ENCODE results near the gene LMF2. TPM values are rescaled to one million over a fixed set of nuclear protein-coding genes. Genes with fewer than 3 reads are reported as not detected.

LMF2 gene
- total RNA-seq, 3 donors from 2014 or later (not counting 1 experiment from before 2014, with no cell fraction given) = 114 to 129 (median 122) TPM

DNA sequence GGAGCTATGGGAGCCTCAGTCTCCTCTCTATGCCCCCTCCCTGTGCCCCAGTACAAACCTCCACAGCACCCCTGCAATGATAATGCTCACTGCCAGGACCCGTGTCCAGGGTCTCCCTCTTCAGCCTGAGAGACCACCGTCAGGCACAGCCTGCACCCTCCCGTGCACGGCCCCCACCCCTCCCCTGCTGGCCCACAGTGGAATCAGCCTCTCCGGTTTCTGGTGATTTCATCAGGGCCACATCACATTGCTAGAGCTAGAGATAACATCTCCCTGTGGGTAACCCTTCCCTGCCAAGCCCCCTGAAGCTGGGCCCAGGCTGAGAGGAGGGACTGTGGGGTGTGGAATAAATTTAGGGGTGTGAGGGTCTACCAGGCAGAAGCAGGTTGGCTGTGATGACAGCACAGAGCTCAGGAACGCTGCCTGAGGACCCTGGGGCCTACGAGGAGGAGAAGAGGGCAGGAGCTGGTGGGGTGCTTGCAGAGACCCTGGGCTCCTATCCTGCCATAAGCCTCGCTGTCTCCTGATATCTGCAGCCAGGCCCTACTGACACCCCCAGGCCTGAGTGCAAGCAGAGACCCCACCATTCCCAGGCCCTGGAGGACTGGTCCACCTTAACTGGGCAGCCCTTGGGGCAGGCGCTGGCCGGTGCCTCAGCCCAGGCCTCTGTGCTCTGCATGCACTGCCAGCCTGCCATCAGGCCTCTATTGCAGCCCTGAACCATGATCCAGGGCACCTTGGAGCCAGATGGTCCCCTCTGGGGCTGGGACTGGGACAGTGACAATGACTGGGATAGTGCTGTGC, 38.2 kb upstream of the LMF2 start, which contains the start of gene KLHDC7B:
TSS of gene KLHDC7B (plus strand) at position 378 of the 804 bp plus-strand sequence. CDS start at position 723, 345 bp downstream.
- no peaks in the 10 kb centered on the region for H3K9me3 ChIP-seq (ENCODE audit: control insufficient read depth, insufficient read depth, low read length)
- no peaks in the 10 kb centered on the region for H3K9me3 Mint-ChIP-seq
- H3K4me3 Mint-ChIP-seq = peak within 1 kb of the TSS; percentile 74
- H3K4me3 ChIP-seq (ENCODE audit: low read length) = peak within 1 kb of the TSS; percentile 30
- H3K27me3 Mint-ChIP-seq (ENCODE audit: low read depth in 2 of 2) = no peaks in the 10 kb centered on the region
- no peaks in the 10 kb centered on the region for H3K36me3 Mint-ChIP-seq
- 59% methylated on average over 10 of the region's 10 CpGs for WGBS (ENCODE audit: insufficient coverage)
- H3K4me1 Mint-ChIP-seq = peaks cover 13 to 53% of the 10 kb centered on the region in 2 donors
- H3K27ac ChIP-seq (ENCODE audit: low read length) = peak within 1 kb of the TSS; percentile 89
- H3K27me3 ChIP-seq (ENCODE audit: control insufficient read depth, insufficient read depth, low read length) = no peaks in the 10 kb centered on the region
- peaks cover 60% of the 10 kb centered on the region for H3K4me1 ChIP-seq (ENCODE audit: control insufficient read depth, insufficient read depth, low read length)
- TF ChIP-seq, protein P1, sequence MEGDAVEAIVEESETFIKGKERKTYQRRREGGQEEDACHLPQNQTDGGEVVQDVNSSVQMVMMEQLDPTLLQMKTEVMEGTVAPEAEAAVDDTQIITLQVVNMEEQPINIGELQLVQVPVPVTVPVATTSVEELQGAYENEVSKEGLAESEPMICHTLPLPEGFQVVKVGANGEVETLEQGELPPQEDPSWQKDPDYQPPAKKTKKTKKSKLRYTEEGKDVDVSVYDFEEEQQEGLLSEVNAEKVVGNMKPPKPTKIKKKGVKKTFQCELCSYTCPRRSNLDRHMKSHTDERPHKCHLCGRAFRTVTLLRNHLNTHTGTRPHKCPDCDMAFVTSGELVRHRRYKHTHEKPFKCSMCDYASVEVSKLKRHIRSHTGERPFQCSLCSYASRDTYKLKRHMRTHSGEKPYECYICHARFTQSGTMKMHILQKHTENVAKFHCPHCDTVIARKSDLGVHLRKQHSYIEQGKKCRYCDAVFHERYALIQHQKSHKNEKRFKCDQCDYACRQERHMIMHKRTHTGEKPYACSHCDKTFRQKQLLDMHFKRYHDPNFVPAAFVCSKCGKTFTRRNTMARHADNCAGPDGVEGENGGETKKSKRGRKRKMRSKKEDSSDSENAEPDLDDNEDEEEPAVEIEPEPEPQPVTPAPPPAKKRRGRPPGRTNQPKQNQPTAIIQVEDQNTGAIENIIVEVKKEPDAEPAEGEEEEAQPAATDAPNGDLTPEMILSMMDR (IDR thresholded peaks at IDR 0.05) = no peak
- ATAC-seq = no peak
- H3K27ac Mint-ChIP-seq = peak within 1 kb of the TSS; percentile 82 to 86
- DNase-seq = peak in 1 of 2 donors; percentile 49
- intact Hi-C loops (cut with micrococcal nuclease) = loop anchor here (2.0 kb wide), 1 partner anchor 15 kb away; the partner anchor contains the start of gene TYMP
- H3K36me3 ChIP-seq (ENCODE audit: control insufficient read depth, insufficient read depth, low read length) = no peaks in the 10 kb centered on the region

DNA sequence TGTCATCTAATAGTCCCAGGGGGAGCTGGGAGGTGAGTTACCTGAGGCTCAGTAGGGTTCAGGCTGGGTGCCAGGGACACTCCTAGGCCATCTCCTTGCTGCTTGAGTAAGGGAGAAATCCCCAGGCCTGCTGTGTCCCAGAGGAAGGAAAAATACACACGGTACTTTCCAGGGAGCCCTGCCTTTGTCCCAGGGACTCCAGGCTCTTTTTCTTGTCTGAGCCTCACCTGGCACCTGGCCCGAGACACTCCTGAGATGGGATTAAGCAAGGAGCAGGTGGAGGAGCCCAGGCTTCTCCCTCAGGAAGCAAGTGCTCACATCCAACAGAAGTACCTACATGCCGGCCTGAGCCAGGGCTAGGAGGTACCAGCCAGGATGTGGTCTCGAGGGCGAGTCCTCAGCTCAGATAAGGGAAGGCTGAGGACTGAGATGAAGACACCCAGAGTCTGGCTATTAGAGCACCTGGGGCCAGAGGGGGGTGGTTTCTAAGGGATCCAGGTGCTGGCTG, 37.3 kb upstream of the LMF2 start:
- Histone ChIP-seq H3K27me3 (ENCODE audit: control insufficient read depth, insufficient read depth, low read length) (no peaks in the 10 kb centered on the region), H3K4me1 (ENCODE audit: control insufficient read depth, insufficient read depth, low read length) (peaks cover 60% of the 10 kb centered on the region), H3K4me3 (ENCODE audit: low read length) (peak overlapping the region; percentile 30), H3K36me3 (ENCODE audit: control insufficient read depth, insufficient read depth, low read length) (no peaks in the 10 kb centered on the region), H3K27ac (ENCODE audit: low read length) (peak overlapping the region; percentile 89), H3K9me3 (ENCODE audit: control insufficient read depth, insufficient read depth, low read length) (no peaks in the 10 kb centered on the region)
- intact Hi-C loops (cut with micrococcal nuclease) = loop anchor here (1.0 to 5.0 kb wide), 4 partner anchors 14 to 77 kb away; partner anchors contain the start of genes CHKB, SYCE3 and TYMP
- H3K4me1 Mint-ChIP-seq = peaks cover 15 to 53% of the 10 kb centered on the region in 2 donors
- no peaks in the 10 kb centered on the region for H3K27me3 Mint-ChIP-seq (ENCODE audit: low read depth in 2 of 2)
- WGBS (ENCODE audit: insufficient coverage) = 45% methylated on average over 5 of the region's 5 CpGs
- no peaks in the 10 kb centered on the region for H3K36me3 Mint-ChIP-seq
- peak overlapping the region; percentile 82 to 86 for H3K27ac Mint-ChIP-seq
- ATAC-seq (peak in 1 of 3 donors; percentile 54), DNase-seq (peak; percentile 27 to 60)
- H3K9me3 Mint-ChIP-seq = no peaks in the 10 kb centered on the region
- TF ChIP-seq, protein P1 (IDR thresholded peaks at IDR 0.05) = no peak
- peak overlapping the region; percentile 74 for H3K4me3 Mint-ChIP-seq

GRCh38 chr22:50544078-50544745, 36.7 kb upstream of the LMF2 start:
- TF ChIP-seq, protein P1 (IDR thresholded peaks at IDR 0.05) = peak; percentile 69
- Mint-ChIP-seq H3K4me3 (peak overlapping the region; percentile 74), H3K4me1 (peaks cover 21 to 53% of the 10 kb centered on the region in 2 donors), H3K27ac (peak overlapping the region; percentile 82 to 86), H3K36me3 (no peaks in the 10 kb centered on the region), H3K27me3 (ENCODE audit: low read depth in 2 of 2) (no peaks in the 10 kb centered on the region), H3K9me3 (no peaks in the 10 kb centered on the region)
- DNase-seq (peak; percentile 86 to 91), ATAC-seq (peak; percentile 67 to 78 (median 73))
- Histone ChIP-seq H3K4me1 (ENCODE audit: control insufficient read depth, insufficient read depth, low read length) (peaks cover 59% of the 10 kb centered on the region), H3K27ac (ENCODE audit: low read length) (peak overlapping the region; percentile 89), H3K4me3 (ENCODE audit: low read length) (peak overlapping the region; percentile 30), H3K27me3 (ENCODE audit: control insufficient read depth, insufficient read depth, low read length) (no peaks in the 10 kb centered on the region), H3K9me3 (ENCODE audit: control insufficient read depth, insufficient read depth, low read length) (no peaks in the 10 kb centered on the region), H3K36me3 (ENCODE audit: control insufficient read depth, insufficient read depth, low read length) (no peaks in the 10 kb centered on the region)
- intact Hi-C loops (cut with micrococcal nuclease) = loop anchor here (1.0 to 5.0 kb wide), 4 partner anchors 13 to 77 kb away; partner anchors contain the start of genes CHKB, SYCE3 and TYMP
- WGBS (ENCODE audit: insufficient coverage) = 4% methylated on average over 51 of the region's 52 CpGs

All from natural killer cell (primary cell).